Psoas muscle (tissue), 8 donors: ENCODE data around the gene API5. TPM values are rescaled to one million over a fixed set of nuclear protein-coding genes. Genes with fewer than 3 reads are reported as not detected.
"Not testable (repeated sequence)": the region's sequence is repeated elsewhere in the genome, so short reads cannot be mapped to it uniquely, and the experiment has no call there.

Experiments
- ATAC-seq, 4 donors: fragments of 200-7000 bp; cut with Tn5 transposase; one replicate each; pipeline ENCODE4 v1.9.1; 2020; ENCODE audit warnings: moderate library complexity in 3 of 4, mild to moderate bottlenecking in 2 of 4
- DNase-seq, 2 donors: peaks; one replicate each; pipeline ENCODE4 v3.0.0-alpha.2; 2020
- H3K27ac ChIP-seq: fragments of 200-600 bp; one replicate; pipeline ENCODE4 v1.8.0; 2022
- H3K27me3 ChIP-seq, 3 donors: fragments of 200-600 bp in 1 of 3; one replicate each; pipeline versions ENCODE4 v1.6.1 to v1.8.0; 2013 to 2022; ENCODE audit warnings: low read length in 2 of 3, mild to moderate bottlenecking in 2 of 3, moderate library complexity in 1 of 3; ENCODE audit not compliant: insufficient read depth in 3 of 3
- H3K36me3 ChIP-seq, 2 donors: fragments of 200-600 bp in 1 of 2; one replicate each; pipeline versions ENCODE4 v1.6.1 to v1.8.0; 2013 to 2022; ENCODE audit warnings: low read depth in 1 of 2, mild to moderate bottlenecking in 1 of 2, moderate library complexity in 1 of 2; ENCODE audit not compliant: insufficient read depth in 1 of 2
- H3K4me1 ChIP-seq: fragments of 200-600 bp; one replicate; pipeline ENCODE4 v1.8.0; 2022
- H3K4me3 ChIP-seq: fragments of 200-600 bp; one replicate; pipeline ENCODE4 v1.8.0; 2022; ENCODE audit warnings: mild to moderate bottlenecking
- H3K9me3 ChIP-seq: fragments of 200-600 bp; one replicate; pipeline ENCODE4 v1.8.0; 2022
- WGBS, 3 donors: extraction: QIAGEN DNeasy Blood & Tissue Kit; methylation state at CpG; one replicate each; pipeline versions ENCODE4 v1.1.6 to v1.1.7; 2013; 5-methylcytosine and 5-hydroxymethylcytosine counted together
- intact Hi-C, 2 donors: fragments of 100-400 bp; cut with DNase I; formaldehyde crosslinking; loops; one replicate each; pipeline versions ENCODE4 v1.11.0 to v1.14.2; 2022
- polyA plus RNA-seq, 3 donors: library from polyadenylated mRNA; stranded (reverse); fragments of 200-250 nt; gene quantifications; one replicate each; pipeline ENCODE4 v1.2.3, GENCODE V29; 2013
- total RNA-seq, 4 donors: library from RNA; stranded (reverse); fragmentation: NEBNext Ultra II Directional in 2 of 4; extraction: Animal tissue kit (Norgen Biotek cat#: 25700) in 2 of 4; gene quantifications; one replicate each; pipeline versions ENCODE4 v1.2.1 to v1.2.4, GENCODE V29; 2021 to 2023
- TF ChIP-seq, protein P1 (sequence below): fragments of 200-600 bp; IDR thresholded peaks from one replicate; pipeline ENCODE4 v1.8.0; 2022; ENCODE audit warnings: antibody characterized with exemption
- donor health status: healthy with polysubstance abuse.
- donor health status: DM: no; HTN: no; CAD: no; lungs with moderate emphysema.
- donor health status: Bipolar disorder and iron deficiency.
- donor health status: healthy.
- donor health status: DM: yes; HTN: yes; CAD: no.
- donor health status: DM: no; HTN: no; CAD: no.
- donor health status: DM: no; HTN: no; CAD: no.
- donor health status: DM: yes; HTN: yes; CAD: no.

API5 gene
- total and polyA plus RNA-seq, 7 donors: 27.9 to 99.6 (median 49.8) TPM

DNA sequence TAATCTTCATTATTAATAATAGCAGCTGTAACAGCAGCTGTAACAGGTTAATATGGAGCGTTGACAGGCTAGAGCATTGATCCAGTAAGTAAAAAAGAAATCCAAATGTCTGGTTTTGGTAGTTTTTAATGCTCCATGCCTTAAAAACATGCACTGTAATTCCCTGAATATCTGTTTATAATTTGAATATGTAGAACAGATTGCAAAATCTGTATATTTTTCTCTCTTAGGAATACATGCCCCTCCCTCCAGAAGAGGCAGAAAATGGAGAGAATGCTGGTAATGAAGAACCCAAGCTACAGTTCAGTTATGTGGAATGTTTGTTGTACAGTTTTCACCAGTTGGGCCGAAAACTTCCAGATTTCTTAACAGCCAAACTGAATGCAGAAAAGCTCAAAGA, 16.7 kb downstream of the API5 start:
- Histone ChIP-seq H3K9me3 (no peaks in the 10 kb centered on the region), H3K36me3 (peaks cover 20 to 100% of the 10 kb centered on the region in 2 donors), H3K4me3 (no peak overlapping the region), H3K4me1 (no peaks in the 10 kb centered on the region), H3K27me3 (no peaks in the 10 kb centered on the region), H3K27ac (no peak overlapping the region)
- intact Hi-C loops: no loop called here
- DNase-seq (no peak), ATAC-seq (no peak)
- TF ChIP-seq, protein P1, sequence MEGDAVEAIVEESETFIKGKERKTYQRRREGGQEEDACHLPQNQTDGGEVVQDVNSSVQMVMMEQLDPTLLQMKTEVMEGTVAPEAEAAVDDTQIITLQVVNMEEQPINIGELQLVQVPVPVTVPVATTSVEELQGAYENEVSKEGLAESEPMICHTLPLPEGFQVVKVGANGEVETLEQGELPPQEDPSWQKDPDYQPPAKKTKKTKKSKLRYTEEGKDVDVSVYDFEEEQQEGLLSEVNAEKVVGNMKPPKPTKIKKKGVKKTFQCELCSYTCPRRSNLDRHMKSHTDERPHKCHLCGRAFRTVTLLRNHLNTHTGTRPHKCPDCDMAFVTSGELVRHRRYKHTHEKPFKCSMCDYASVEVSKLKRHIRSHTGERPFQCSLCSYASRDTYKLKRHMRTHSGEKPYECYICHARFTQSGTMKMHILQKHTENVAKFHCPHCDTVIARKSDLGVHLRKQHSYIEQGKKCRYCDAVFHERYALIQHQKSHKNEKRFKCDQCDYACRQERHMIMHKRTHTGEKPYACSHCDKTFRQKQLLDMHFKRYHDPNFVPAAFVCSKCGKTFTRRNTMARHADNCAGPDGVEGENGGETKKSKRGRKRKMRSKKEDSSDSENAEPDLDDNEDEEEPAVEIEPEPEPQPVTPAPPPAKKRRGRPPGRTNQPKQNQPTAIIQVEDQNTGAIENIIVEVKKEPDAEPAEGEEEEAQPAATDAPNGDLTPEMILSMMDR: no peak
- WGBS, 3 donors: 95 to 100% (median 98%) methylated on average over 2 of the region's 2 CpGs

DNA sequence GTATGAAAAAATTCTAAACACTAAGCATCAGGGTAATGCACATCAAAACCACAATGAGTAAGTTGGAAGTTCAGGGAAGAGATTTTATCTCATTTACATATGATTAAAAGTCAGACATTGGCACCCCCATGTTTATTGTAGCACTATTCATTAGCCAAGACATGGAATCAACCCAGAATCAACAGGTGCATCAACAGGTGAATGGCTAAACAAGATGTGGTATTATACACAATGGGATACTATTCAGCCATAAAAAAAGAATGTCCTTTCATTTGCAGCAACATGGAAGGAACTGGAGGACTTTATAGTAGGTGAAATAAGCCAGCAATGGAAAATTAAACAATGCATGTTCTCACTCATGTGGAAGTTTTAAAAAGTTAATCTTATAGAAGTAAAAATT, 29.4 kb downstream of the API5 start:
- Histone ChIP-seq H3K4me3 (no peak overlapping the region), H3K4me1 (no peaks in the 10 kb centered on the region), H3K9me3 (no peaks in the 10 kb centered on the region), H3K36me3 (peaks cover 6 to 65% of the 10 kb centered on the region in 2 donors), H3K27me3 (no peaks in the 10 kb centered on the region), H3K27ac (no peak overlapping the region)
- DNase-seq (no peak), ATAC-seq (no peak)
- TF ChIP-seq, protein P1: no peak
- intact Hi-C loops: no loop called here

DNA sequence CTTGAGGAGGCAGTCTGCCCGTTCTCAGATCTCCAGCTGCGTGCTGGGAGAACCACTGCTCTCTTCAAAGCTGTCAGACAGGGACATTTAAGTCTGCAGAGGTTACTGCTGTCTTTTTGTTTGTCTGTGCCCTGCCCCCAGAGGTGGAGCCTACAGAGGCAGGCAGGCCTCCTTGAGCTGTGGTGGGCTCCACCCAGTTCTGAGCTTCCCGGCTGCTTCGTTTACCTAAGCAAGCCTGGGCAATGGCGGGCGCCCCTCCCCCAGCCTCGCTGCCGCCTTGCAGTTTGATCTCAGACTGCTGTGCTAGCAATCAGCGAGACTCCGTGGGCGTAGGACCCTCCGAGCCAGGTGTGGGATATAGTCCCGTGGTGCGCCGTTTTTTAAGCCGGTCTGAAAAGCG, 39.6 kb downstream of the API5 start:
- H3K27me3 ChIP-seq, H3K4me3 ChIP-seq, ATAC-seq, H3K36me3 ChIP-seq, intact Hi-C loops, H3K4me1 ChIP-seq, DNase-seq, H3K27ac ChIP-seq, H3K9me3 ChIP-seq: not testable (repeated sequence)
- WGBS, 3 donors: 38 to 40% methylated on average over 3 to 5 of the region's 17 CpGs; no CpG with 5 or more reads in 1 of the 3 donors

DNA sequence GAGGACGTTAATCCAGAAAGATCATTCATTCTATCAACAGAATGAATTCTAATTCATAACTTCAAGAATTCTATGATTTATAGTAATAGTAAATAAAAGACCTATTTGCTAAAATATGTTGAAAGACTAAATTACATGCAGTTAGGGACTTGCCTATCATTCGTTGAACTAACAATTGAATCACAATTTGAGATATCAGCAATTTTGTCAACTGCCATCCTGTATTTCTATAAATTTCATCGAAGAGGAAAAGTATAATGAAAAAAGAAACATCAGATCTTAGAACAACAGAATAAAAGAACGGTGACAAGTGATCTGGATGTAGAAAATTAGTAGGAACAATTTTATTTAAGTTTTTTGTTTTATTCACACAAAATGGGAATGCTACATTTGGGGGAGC, 42.5 kb downstream of the API5 start:
- intact Hi-C loops: no loop called here
- TF ChIP-seq, protein P1: no peak
- H3K27me3 ChIP-seq: no peaks in the 10 kb centered on the region
- WGBS, 3 donors: 90 to 94% (median 94%) methylated on average over 4 of the region's 4 CpGs
- H3K4me3 ChIP-seq: no peak overlapping the region
- ATAC-seq (no peak), DNase-seq (no peak)
- H3K4me1 ChIP-seq: peaks cover 7% of the 10 kb centered on the region
- no peaks in the 10 kb centered on the region for H3K9me3 ChIP-seq
- H3K27ac ChIP-seq: no peak overlapping the region
- H3K36me3 ChIP-seq: no peaks in the 10 kb centered on the region

DNA sequence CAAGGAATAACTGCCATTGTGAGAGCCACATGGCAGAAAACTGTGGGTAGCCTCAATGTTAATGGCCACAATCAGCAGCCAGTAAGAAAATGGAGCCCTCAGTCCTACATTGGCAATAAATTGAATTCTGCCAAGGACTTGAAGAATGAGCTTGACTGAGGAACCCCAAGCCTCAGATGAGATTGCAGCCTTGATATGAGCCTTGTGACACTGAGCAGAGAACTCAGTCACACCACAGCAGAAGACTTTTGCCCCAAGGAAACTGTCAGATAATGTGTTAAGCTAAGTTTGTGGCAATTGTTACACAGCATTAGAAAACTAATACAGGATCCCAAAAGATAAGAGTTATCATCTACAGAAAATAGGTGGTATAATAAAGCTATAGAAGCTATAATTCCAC, 44.5 kb downstream of the API5 start:
- ATAC-seq (no peak), DNase-seq (no peak)
- Histone ChIP-seq H3K9me3 (no peaks in the 10 kb centered on the region), H3K36me3 (no peaks in the 10 kb centered on the region), H3K27ac (no peak overlapping the region), H3K4me1 (peaks cover 24% of the 10 kb centered on the region), H3K27me3 (no peaks in the 10 kb centered on the region), H3K4me3 (no peak overlapping the region)
- TF ChIP-seq, protein P1: no peak
- intact Hi-C loops: no loop called here
